SKM-1 (cell line): ENCODE measurements around the gene TECTB.

Experiments used
- DNase-seq: peaks from one replicate; lab custom pipeline; 2025; ENCODE audit not compliant: unreplicated experiment; lab: John Stamatoyannopoulos, UW

TECTB gene

DNA sequence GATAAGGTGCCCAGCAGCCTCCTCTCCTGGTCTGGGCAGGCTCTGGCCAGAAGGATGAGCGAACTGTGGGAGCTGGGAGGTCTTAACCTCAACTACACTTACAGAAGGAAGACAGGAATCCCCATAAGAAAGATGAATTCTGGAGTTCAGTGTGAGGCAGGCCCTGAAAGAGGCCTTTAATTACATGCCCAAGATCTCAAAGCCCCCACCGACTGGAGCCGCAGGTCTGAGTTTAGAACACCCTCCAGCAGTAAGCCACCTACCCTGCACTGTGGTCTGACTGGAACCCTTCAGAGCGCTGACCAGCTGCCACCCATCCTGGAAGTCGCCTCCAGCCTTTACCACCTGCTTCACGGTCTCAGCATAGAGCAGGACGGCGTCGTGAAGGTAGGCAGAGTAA is 62.5 kb downstream of the TECTB start:
- DNase-seq, result no peak

- no peak for DNase-seq
These were observed 63.6 kb downstream of the TECTB start for GRCh38 chr10:112346774-112347173.

- no peak for DNase-seq
These were observed 64.8 kb downstream of the TECTB start for GRCh38 chr10:112347709-112348671.

DNA sequence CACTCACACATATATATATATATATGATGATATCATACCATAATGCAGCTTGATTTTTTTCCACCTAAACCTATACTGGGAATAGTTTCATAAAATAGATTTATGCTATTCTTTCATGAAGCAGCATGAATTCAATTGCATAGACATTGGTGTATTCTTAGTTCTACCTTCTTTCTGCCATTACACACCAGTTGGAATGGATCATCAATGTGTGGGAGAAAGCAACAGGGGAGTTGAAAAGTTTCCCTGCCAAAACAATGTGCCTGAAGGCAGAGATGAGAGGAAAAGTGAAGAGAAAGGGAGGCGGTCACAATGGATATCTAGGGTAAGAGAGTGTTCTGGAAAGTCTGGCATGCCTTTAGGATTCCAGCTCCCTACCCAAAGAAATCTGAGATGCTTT is 65.6 kb downstream of the TECTB start:
- DNase-seq, result no peak

- no peak for DNase-seq
These were observed 66.4 kb downstream of the TECTB start for GRCh38 chr10:112349521-112350085.

GRCh38 chr10:112351146-112351545 is 67.9 kb downstream of the TECTB start:
- no peak for DNase-seq

- no peak for DNase-seq
These were observed 68.8 kb downstream of the TECTB start for GRCh38 chr10:112352044-112352443.

GRCh38 chr10:112353046-112353445 is 69.8 kb downstream of the TECTB start:
- DNase-seq, result no peak
